ENCODE data around the gene PLPPR3.
"Not testable (repeated sequence)": the region's sequence is repeated elsewhere in the genome, so short reads cannot be mapped to it uniquely, and the experiment has no call there.

The PLPPR3 gene

GRCh38 chr19:854549-854948 is 32.8 kb upstream of the PLPPR3 start:
- no peak for DNase-seq (ENCODE audit: low spot score)

GRCh38 chr19:853614-854220 is 32.0 kb upstream of the PLPPR3 start:
- not testable (repeated sequence) for DNase-seq (ENCODE audit: low spot score)

GRCh38 chr19:853014-853585 is 31.3 kb upstream of the PLPPR3 start:
- no peak for DNase-seq (ENCODE audit: low spot score)

GRCh38 chr19:852136-853013 is 30.6 kb upstream of the PLPPR3 start, which contains the start of gene ELANE:
ELANE (plus strand) TSS chr19:852303; CDS start chr19:852329, 26 bp downstream.
- DNase-seq (ENCODE audit: low spot score), result no peak

GRCh38 chr19:850979-851335 is 29.2 kb upstream of the PLPPR3 start:
- DNase-seq (ENCODE audit: low spot score), result no peak

- no peak for DNase-seq (ENCODE audit: low spot score)
Observed at GRCh38 chr19:850221-850978, 28.6 kb upstream of the PLPPR3 start.

GRCh38 chr19:849195-849594 is 27.4 kb upstream of the PLPPR3 start:
- not testable (repeated sequence) for DNase-seq (ENCODE audit: low spot score)

- no peak for DNase-seq (ENCODE audit: low spot score)
Observed at GRCh38 chr19:848386-848921, 26.7 kb upstream of the PLPPR3 start.

- DNase-seq (ENCODE audit: low spot score), result no peak
Observed at GRCh38 chr19:845707-846521, 24.2 kb upstream of the PLPPR3 start.

GRCh38 chr19:844546-844971 is 22.8 kb upstream of the PLPPR3 start:
- no peak for DNase-seq (ENCODE audit: low spot score)

GRCh38 chr19:843836-844545 is 22.2 kb upstream of the PLPPR3 start:
- no peak for DNase-seq (ENCODE audit: low spot score)

- DNase-seq (ENCODE audit: low spot score), result no peak
Observed at GRCh38 chr19:843180-843835, 21.6 kb upstream of the PLPPR3 start.

GRCh38 chr19:842802-843179 is 21.0 kb upstream of the PLPPR3 start:
- DNase-seq (ENCODE audit: low spot score), result not testable (repeated sequence)

- no peak for DNase-seq (ENCODE audit: low spot score)
Observed at GRCh38 chr19:840519-841206, 18.9 kb upstream of the PLPPR3 start, which contains the start of gene PRTN3. PRTN3 (plus strand) TSS chr19:840999; CDS start chr19:841009, 10 bp downstream.

GRCh38 chr19:835210-835810 is 13.6 kb upstream of the PLPPR3 start:
- no peak for DNase-seq (ENCODE audit: low spot score)

- no peak for DNase-seq (ENCODE audit: low spot score)
Observed at GRCh38 chr19:834216-834615, 12.5 kb upstream of the PLPPR3 start.

- DNase-seq (ENCODE audit: low spot score), result no peak
Observed at GRCh38 chr19:831407-832369, 9.9 kb upstream of the PLPPR3 start.

Data from hematopoietic multipotent progenitor cell treated with erythropoietin and hydrocortisone succinate and interleukin-3 and kit ligand, for 15 days (in vitro differentiated cells).